Measurements from ENCODE around the gene MED13.
"Not testable (repeated sequence)": the region's sequence is repeated elsewhere in the genome, so short reads cannot be mapped to it uniquely, and the experiment has no call there.

The MED13 gene

DNA sequence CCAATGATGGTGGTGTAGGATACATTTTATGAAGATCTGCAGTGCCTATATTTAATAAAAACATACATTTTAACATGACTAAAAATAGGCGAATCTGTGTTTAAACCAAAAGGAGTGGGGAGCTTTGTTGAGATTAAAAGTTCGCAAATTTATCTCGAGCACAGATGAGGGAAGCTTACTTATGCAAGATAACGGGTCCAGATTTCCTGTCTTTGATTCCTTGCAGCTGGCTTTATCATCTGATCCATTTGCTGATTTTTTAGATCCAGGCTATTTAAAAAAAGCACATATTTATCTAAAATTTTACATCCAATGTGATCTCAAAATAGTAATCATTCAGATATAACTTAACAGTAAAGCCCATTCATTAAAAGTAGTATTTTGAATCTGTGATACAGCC, 80.3 kb downstream of the MED13 start:
- no peak for DNase-seq

DNA sequence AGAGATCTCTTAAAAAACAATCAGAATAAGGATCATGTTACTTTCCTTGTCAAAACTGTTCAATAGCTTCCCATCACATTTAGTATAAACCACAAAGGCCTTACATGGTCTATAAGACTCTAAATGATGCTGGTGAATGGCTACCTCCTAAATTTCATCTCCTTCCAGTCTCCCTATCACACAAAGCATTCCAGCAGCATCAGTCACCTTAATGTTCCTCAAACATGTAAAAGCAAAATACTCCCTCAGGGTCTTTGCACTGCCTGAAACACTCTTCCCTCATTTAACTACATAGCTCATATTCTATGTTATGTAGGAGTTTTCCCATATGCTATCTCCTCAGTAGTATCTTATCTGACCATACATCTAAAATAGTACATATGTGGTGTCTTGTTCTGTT, 83.8 kb downstream of the MED13 start:
- no peak for DNase-seq

DNA sequence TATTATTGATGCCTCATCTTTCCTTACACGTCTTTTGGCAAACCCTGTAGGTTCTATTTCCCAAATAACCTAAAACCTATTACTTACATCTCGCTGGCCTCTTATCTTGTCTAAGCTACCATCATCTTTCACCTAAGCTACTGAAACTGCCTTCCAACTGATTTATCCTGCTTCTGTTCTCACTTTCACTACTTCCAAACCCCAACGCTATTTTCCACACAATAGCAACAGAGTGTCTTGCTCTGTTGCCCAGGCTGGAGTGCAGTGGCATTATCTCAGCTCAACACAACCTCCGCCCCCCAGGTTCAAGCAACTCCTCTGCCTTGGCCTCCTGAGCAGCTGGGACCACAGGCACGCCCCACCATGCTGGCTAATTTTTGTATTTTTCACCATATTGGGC, 84.5 kb downstream of the MED13 start:
- DNase-seq, result no peak

DNA sequence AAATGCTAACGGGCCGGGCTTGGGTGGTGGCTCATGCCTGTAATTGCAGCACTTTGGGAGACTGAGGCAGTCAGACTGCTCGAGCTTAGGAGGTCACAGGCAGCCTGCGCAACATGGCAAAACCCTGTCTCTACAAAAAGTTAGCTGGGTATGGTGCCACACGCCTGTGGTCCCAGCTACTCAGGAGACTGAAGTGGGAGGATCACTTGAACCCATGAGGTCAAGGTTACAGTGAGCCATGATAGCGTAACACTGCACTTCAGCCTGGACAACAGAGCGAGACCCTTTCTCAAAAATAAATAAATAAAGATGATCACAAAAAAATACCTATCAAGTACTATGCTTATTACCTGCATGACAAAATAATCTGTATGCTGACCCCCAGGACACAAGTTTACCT, 91.0 kb downstream of the MED13 start:
- no peak for DNase-seq

DNA sequence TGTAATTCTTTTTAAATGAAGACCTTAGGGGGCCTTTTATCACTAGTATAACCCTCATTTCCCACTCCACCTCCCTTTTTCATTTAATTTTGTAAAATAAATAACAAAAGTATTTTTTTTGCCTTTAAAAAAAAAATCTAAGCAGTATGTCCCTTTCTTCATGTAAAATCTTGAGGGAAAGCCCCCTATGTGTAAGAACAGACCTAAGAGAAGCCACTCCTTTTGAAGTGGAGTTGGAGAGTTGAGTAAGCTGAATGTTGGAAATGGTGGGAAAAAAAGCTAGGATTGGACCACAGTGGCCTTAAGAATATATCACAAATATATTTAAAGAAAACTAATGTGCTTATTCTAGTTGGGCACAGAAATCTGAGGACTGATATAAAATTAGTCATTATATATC, 92.8 kb downstream of the MED13 start:
- no peak for DNase-seq

DNA sequence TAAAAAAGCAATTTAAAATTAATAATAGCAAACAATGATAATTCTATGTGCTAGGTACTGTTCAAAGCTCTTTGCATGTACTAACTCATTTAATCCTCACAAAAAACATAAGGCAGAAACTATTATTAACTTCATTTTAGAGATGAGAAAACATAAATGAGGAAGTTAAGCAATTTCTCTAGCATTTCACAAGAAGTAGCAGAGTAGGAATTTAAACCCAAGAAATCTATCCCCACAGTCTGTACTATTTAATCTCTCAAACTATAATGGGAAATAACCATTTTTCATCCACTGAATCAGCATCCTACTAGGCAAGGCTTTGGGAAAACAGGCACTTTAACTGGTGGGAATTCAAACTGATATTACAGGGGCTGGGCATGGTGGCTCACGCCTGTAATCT, 95.0 kb downstream of the MED13 start:
- DNase-seq, result no peak

DNA sequence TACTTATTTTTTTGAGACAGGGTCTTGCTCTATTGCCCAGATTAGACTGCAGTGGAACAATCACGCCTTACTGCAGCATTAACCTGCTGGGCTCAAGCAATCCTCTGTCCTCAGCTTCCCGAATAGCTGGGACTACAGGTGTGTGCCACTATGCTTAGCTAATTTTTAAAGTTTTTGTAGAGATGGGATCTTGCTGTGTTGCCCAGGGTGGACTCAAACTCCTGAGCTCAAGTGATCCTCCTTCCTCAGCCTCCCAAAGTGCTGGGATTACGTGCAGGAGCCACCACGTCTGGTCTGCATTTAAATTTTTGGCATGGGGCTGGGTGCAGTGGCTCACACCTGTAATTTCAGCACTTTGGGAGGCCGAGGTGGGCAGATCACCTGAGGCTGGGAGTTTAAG, 96.3 kb downstream of the MED13 start:
- no peak for DNase-seq

DNA sequence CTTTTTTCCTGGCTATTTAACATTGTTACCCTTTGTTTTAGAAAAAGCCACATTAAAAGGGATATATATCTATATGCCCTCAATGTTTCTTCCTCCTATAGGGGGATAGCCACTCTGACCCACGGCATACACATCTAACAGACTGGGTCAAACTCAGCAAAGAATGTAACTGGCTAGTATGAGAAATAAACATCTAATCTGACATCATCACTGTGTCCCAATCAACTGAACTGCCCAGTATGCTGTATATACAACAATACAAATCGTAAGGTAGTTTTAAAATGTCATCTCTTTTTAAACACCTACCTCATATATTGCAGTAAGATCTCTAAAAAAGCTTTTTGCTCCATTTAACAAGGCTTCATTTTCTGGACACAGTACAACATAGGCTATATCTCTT, 97.3 kb downstream of the MED13 start:
- no peak for DNase-seq

DNA sequence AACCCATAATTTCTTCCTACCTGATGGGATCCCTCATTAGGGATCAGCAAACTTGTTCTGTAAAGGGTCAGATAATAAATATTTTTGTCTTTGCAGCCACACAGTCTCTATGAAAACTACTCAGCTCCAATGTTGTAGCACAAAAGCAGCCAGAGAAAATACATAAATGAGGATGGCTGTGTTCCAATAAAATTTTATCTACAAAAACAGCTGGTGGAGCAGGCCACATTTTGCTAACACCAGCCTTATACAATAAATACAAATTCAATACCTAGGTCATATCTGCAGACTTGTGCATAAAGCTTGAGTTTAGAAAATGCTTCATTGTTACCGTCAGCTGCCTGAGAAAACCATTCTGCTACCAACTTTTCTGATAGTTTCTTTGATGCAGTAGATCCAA, 98.9 kb downstream of the MED13 start:
- no peak for DNase-seq

DNA sequence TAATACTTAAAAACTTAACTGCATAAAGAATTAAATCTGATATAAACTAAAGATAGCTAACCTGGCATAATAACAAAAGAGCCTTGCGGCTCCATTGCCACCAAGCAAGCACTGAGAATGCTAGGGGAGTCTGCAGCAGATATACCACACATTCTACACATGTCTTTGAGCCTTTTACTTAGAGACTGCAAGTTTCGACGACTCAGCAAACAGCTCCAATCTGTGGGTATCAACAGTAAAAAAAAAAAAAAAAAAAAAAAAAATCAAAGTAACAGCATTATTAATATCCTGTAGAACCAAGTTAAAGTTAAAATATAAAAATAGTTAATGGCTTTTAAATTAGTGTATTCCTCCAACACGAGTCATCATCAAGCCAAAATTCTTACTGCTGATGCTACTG, 109.5 kb downstream of the MED13 start:
- DNase-seq, result no peak

DNA sequence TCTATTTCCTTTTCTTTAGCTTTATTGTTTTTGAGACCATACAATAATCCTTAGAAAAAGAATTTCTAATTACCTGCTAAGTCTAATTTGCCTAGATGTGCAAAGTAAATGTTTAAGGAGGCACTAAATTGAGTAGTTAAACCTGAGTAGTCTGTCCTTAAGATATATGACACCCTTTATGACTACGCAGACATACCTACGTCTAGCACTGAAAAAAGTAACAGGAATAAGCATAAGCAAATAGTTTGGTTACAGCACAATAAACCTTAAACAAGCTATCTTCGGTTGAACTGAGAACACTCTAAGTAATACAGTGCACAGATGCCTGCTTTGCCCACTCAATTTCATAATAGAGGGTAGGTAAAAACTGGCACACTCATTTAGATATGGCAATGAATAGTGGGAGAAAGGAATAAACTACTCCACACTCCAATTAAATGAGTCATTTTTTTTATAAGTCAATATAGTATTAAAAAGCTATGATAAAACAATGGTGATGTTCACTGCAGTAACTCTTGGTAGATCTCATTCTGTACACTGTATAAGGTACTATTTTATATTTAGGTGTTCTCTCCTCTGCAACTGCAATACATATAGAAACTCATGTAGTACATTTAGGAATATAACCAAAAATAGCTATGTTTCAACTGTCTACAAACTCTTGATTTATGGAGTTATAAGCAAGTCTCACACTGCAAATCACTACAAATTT, 117.6 kb downstream of the MED13 start:
- no peak for DNase-seq

DNA sequence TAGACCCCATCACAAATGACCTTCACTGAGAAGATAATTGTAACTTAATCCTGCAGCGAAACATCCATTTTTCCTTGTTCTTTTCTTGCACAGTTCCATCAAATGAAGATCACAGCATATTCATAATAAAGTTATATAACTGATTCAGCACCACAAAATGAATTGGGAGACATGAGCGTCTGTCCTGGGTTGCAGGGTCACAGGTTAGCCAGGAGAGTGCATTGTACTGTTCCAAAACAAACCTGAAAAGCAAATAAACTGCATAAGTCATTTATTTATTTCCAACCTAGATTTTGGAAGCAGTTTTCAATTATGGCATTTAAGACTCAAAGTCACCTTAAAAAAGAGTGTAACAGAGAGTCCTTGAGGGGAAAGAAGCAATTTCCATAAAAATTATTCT, 118.7 kb downstream of the MED13 start:
- DNase-seq, result no peak

DNA sequence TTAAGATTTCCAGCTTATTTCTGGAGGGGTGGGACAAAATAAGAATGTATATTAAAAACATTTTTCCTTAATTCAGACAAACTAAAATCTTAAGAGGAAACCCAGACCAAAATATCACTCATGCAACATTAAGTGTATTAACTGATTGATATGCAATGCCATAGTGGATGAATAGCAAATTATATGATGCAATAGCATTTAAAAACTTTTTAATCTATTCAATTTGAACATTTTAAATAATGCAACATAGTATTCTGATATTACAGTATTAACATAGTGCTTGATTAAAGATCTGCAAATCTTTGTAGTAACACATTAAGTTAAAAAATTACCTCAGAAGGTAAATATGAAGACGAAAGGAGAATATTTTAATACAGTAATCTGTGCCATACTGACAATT, 122.0 kb downstream of the MED13 start:
- DNase-seq, result no peak

DNA sequence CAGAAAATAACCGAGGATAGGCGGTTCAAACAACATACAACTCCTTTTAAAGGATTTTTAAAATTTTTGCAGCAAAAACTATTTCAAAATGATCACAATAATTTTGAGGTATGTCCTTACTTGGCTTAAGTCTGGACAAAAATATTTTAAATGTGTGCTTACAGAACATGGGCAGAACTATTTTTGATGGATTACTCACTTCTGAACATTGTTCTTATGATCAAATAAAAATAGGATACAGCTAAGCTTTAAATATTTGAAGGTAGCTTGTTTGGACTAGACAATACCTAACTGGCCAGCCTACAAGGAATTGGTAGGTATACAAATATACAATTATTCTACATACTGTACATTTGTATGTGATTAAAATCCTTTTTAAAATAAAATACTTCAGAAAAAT, 123.0 kb downstream of the MED13 start:
- no peak for DNase-seq

DNA sequence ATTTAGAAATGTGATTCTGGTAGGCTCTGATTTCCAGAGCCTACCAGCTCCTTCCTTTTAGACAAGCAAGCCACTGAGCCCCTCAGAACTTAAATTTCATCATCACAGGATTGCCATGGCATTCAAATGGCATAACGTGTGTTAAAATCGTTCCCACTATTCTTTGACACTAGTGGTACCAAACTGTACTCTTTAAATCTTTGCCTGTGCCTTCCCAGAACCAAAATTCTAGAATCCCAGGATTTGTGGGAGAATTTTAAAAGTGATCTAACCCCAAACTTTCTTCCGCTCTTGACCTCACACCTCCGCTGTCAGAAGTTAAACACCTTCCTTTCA, 137.0 kb downstream of the MED13 start:
- no peak for DNase-seq

DNA sequence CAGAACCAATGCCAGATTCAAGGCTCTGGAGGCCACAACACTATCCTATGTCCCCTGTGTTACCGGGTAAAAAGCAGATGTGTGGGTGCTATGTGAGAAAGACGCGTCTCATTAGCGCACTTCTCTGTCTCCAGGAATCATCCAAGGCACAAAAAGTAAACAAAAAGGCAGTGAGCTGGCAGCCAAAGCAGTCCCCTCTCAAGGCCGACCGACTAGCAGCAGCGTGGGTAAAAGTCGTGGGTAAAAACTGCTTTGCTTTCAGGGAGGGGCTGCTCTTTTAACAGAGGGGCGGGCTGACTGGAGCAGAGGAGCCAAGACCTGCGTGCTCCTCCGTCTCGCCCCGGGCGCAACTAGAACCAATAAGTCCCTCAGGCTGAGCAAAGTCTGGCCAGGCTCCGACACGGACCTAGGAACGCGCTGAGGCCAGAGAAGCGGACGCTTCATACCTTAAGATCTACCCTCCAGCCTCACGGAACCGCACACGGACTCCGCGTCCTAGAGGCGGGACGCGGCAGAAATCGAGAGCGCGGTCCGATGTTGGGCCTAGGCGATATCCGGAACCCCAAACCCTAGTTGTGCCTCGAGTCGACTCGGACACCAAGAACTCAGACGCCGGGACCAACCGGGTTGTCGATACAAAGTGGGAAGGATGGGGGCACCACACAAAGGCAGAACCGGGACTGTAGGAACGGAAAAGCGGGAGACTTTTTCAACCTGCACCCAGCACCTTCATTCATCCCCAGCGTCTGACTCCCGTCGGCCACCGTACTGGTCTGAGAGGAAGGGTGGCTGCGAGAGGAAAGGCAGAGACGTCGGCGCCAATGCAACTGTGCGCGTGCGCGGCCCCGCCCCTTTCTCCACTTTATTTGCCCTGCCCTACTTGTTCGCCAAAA, 137.6 kb downstream of the MED13 start, which contains the start of gene INTS2:
Gene INTS2, minus strand, starts transcription at position 775 of the 893 bp plus-strand sequence. CDS start 1,338 bp downstream, outside the sequence.
- DNase-seq, result peak; percentile 90 to 92

DNA sequence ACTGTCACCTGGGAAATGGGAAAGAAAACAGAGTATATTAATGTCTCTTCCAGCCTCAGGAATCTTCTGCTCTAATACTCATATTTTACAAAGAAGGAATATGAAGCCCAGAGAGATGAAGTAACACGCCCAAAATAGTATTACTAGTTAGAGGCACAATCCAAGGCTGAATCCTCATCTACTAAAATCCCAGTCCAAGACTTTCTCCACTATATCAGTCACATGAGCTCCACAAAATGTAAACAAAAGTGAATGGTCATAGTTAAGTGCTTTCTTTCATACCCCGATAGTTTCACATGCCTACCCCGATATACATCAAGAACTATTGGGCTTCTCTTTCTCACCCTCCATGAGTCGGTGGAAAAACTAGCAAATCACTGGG, 138.3 kb downstream of the MED13 start:
- DNase-seq, result peak in 1 of 2 experiments; percentile 9

DNA sequence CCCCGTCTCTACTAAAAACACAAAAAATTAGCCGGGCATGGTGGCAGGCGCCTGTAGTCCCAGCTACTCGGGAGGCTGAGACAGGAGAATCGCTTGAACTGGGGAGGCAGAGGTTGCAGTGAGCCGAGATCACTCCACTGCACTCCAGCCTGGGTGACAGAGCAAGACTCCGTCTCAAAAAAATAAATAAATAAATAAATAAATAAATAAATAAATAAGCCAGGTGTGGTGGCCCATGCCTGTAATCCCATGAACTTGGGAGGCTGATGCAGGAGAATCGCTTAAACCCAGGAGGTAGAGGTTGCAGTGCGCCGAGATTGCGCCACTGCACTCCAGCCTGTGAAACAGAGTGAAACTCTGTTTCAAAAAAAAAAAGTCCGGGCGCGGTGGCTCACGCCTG, 149.9 kb downstream of the MED13 start:
- not testable (repeated sequence) for DNase-seq

DNA sequence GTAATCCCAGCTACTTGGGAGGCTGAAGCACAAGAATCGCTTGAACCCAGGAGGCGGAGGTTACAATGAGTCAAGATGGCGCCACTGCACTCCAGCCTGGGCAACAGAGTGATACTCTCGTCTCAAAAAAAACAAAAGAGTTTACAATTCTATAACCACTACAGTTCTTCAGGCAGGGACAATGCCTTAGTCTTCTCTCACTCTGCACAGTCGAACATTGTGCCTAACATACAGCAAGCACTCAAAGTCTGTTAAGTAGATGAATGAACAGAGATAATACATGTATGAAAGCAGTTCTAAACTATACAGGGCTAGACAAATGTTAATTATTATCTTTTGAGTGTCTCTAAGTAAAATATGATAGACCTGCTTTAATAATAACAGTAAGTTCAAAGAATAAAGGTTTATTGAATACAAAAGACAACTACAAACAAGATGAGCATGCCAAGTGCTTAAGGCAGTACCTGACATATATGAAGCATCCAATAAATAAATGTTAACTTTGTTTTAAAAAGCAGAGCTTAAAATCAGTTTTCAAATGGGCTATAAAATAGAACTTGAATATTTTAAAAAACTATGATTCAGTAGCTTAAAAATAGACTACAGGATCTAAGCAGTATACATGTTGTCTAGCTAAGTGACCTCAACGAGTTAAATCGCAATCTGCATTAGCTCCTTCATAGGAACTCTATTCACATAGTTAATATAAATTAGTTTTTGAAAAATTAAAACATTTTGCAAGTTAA, 156.6 kb downstream of the MED13 start:
- no peak for DNase-seq

DNA sequence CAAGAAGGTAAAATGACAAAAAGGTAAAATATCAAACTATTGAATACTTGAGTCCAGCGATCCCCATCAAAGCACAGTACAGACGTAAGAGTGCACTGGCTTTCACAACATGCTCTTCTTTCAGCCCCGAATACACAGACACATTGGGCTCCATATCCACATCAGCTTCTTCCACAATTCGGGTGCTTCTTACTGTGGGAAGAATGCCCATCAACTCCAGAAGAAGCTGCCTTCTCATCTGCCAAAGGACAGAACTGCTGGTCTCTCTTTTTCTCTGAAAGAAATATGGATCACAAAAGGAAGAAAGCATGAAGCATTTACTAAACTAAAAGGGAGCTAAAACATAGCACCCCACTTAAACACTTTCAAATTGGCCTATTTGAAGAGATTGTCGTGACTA, 157.7 kb downstream of the MED13 start:
- DNase-seq, result no peak

DNA sequence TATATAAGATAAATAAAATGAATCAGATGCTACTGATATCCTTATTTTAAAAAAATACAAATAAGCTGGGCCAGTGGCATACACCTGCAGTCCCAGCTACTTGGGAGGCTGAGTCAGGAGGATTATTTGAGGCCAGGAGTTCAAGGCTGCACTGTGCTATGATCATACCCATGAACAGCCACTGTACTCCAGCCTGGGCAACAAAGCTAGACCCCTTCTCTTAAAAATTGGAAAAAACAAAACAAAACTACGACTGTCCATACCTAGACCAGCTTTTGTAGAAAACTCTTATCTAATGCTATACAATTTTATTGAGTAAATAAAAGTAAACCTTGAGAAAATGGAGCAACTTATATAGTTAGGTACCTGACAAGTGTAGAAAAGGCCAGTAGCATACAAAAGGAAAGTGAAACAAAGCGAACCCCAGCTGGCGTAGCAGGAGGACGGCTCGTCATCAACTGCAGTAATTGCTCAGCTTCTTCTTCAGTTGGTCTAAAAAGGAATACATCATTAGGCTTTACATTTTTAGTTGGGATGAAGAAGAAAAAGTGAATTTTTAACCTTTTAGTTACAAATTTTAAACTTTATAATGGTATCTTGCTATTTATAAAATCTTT, 160.9 kb downstream of the MED13 start:
- DNase-seq, result no peak

DNA sequence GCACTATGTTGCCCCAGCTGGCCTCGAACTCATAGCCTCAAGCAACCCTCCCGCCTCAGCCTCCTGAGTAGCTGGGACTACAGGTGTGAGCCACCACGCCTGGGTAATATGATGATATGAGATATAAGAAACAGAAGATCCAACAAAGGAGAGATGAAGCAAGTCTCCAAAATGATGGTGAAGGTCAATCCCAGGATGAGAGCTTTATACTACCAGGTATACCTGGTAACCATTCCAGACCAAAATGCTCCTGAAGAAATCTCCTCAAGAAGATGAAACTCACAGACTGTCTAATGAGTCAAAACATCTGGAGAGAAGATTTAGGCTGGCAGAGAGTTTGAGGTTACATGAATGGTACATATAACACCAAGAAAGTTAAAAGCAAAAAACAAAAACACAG, 161.8 kb downstream of the MED13 start:
- no peak for DNase-seq

DNA sequence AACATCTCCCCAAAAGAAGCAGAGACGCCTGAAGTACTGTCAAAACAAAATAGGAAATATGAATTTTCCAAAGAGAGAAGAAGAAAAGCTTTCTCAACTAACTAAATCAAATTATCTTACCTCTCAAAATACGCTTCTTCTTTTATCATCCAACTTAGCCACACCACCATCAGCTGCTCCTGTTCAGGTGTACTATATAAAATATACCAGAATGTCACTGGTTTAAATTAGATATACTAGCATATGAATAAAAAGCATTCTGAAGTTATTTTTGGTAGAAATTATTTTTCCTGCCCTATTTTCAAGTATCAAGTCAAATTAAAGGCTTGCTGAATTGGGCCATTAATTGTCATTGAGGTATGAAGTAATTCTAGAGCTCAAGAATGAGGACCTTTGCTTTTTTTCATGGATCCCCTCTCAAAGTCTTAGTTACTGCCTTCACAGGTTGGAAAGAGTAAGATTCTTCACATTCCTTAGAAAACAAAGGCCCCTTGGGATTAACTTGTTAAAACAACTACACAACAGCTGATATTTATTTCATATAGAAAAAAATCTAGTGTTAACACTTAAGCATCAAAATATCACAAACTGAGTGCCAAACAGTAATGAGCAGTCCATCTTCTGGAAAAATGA, 167.4 kb downstream of the MED13 start:
- DNase-seq, result no peak
